K562 (cell line): ENCODE data around the gene BRME1. TPM values are rescaled to one million over a fixed set of nuclear protein-coding genes. Genes with fewer than 3 reads are reported as not detected.

Source experiments
- ARID2 ChIP-seq: fragments of 450-650 bp; IDR thresholded peaks from 2 replicates; pipeline ENCODE4 v1.6.1; 2017; ENCODE audit warnings: antibody characterized with exemption, mild to moderate bottlenecking
- FOXP1 ChIP-seq: sonication (generic); formaldehyde crosslinking; IDR thresholded peaks from 2 replicates; pipeline ENCODE4 v1.8.0; 2022; ENCODE audit warnings: mild to moderate bottlenecking, missing genetic modification reagents
- GATAD2B ChIP-seq: fragments of 450-650 bp; IDR thresholded peaks from 2 replicates; pipeline ENCODE4 v1.6.1; 2017; ENCODE audit warnings: mild to moderate bottlenecking, borderline replicate concordance
- JUND ChIP-seq, 2 experiments: IDR thresholded peaks; 2 replicates in 1 of 2; 3 replicates in 1 of 2; pipeline ENCODE4 v1.6.1; 2011; ENCODE audit warnings: borderline replicate concordance in 2 of 2, low read depth in 2 of 2, low read length in 2 of 2, improper control_type of control experiment in 1 of 2, missing biosample characterization in 1 of 2, missing genetic modification characterization in 1 of 2, missing genetic modification reagents in 1 of 2
- KLF1 ChIP-seq: fragments of 450-650 bp; IDR thresholded peaks from 2 replicates; pipeline ENCODE4 v1.6.1; 2016; ENCODE audit warnings: missing genetic modification characterization, missing compliant biosample characterization
- MLLT1 ChIP-seq, 2 experiments: fragments of 450-650 bp; IDR thresholded peaks; 2 replicates each; pipeline ENCODE4 v1.6.1; 2016
- NCOA6 ChIP-seq: fragments of 450-650 bp; IDR thresholded peaks from 2 replicates; pipeline ENCODE4 v1.6.1; 2017; ENCODE audit warnings: mild to moderate bottlenecking
- NR4A1 ChIP-seq, 2 experiments: fragments of 250-450 bp in 1 of 2; fragments of 450-650 bp in 1 of 2; sonication (Bioruptor Pico) in 1 of 2; IDR thresholded peaks; 2 replicates each; pipeline versions ENCODE4 v1.4.0 to v1.6.1; 2016 to 2020; ENCODE audit warnings: mild to moderate bottlenecking in 2 of 2, missing compliant biosample characterization in 1 of 2, missing genetic modification characterization in 1 of 2, moderate library complexity in 1 of 2
- RAD21 ChIP-seq, 2 experiments: fragments of 250-450 bp in 1 of 2; fragments of 450-650 bp in 1 of 2; sonication (Bioruptor Pico) in 1 of 2; formaldehyde crosslinking in 1 of 2; IDR thresholded peaks in 1 of 2; conservative IDR thresholded peaks in 1 of 2; 2 replicates each; pipeline versions ENCODE4 v1.4.0 to v1.8.0; 2020 to 2022; ENCODE audit warnings: mild to moderate bottlenecking in 2 of 2, moderate library complexity in 1 of 2
- RBFOX2 ChIP-seq: fragments of 200-400 bp; formaldehyde crosslinking; IDR thresholded peaks from 2 replicates; pipeline ENCODE4 v1.6.1; 2017; ENCODE audit warnings: low read depth, mild to moderate bottlenecking, low read length, moderate library complexity
- SP2 ChIP-seq: IDR thresholded peaks from 2 replicates; pipeline ENCODE4 v1.6.1; 2011; ENCODE audit warnings: mild to moderate bottlenecking, low read depth, low read length, moderate library complexity; ENCODE audit not compliant: poor library complexity, severe bottlenecking; ENCODE audit errors: extremely low read depth
- ZBTB11 ChIP-seq, 3 experiments: fragments of 200-800 bp in 1 of 3; fragments of 250-450 bp in 1 of 3; fragments of 450-650 bp in 1 of 3; sonication (Bioruptor Pico) in 1 of 3; sonication (Bioruptor generic) in 1 of 3; formaldehyde crosslinking in 1 of 3; IDR thresholded peaks; 2 replicates each; pipeline versions ENCODE4 v1.6.1 to v1.8.0; 2016 to 2022; ENCODE audit warnings: mild to moderate bottlenecking in 2 of 3, missing genetic modification characterization in 2 of 3, missing compliant biosample characterization in 1 of 3, moderate library complexity in 1 of 3
- ZBTB17 ChIP-seq: fragments of 450-650 bp; formaldehyde crosslinking; IDR thresholded peaks from 2 replicates; pipeline ENCODE4 v1.4.0; 2020; ENCODE audit warnings: mild to moderate bottlenecking
- ZNF23 ChIP-seq: fragments of 250-450 bp; sonication (Bioruptor Pico); IDR thresholded peaks from 2 replicates; pipeline ENCODE4 v1.4.0; 2020; ENCODE audit warnings: mild to moderate bottlenecking
- ZNF740 ChIP-seq, 3 experiments: fragments of 200-800 bp in 1 of 3; sonication (Bioruptor generic) in 1 of 3; sonication (generic) in 1 of 3; formaldehyde crosslinking in 1 of 3; IDR thresholded peaks; 2 replicates each; pipeline versions ENCODE4 v1.6.1 to v1.8.0; 2016 to 2022; ENCODE audit warnings: mild to moderate bottlenecking in 2 of 3, missing compliant biosample characterization in 2 of 3, missing genetic modification characterization in 2 of 3, missing genetic modification reagents in 1 of 3
- ZNF830 ChIP-seq: fragments of 250-450 bp; sonication (Bioruptor Pico); IDR thresholded peaks from 2 replicates; pipeline ENCODE4 v1.5.0; 2021; ENCODE audit warnings: mild to moderate bottlenecking
- polyA plus RNA-seq, 8 experiments: library from polyadenylated mRNA; depleted of rRNA in 4 of 8; stranded (reverse) in 5 of 8; unstranded in 3 of 8; fragments of >200 nt; fragmentation: Nextera tagmentation in 2 of 8; fragmentation: Illumina TruSeq in 1 of 8; extraction: Ambion mirVana in 2 of 8; extraction: Trizol in 1 of 8; gene quantifications; 2 replicates each; pipeline versions ENCODE4 v1.2.1 to v1.2.3, GENCODE V29; 2011 to 2014; ENCODE audit warnings: inconsistent platforms in 1 of 8, missing spikeins in 1 of 8
- total RNA-seq, 7 experiments: library from RNA; depleted of rRNA in 6 of 7; stranded (reverse); fragments of >200 nt in 6 of 7; fragmentation: Illumina TruSeq in 2 of 7; extraction: Trizol in 2 of 7; gene quantifications; 2 replicates each; pipeline versions ENCODE4 v1.2.1 to v1.2.3, GENCODE V29; 2011 to 2021; ENCODE audit warnings: low replicate concordance in 1 of 7

BRME1 gene
- total and polyA plus RNA-seq, 9 of the 15 experiments (the other 6 are each of a cell fraction or from before 2014, with no cell fraction given), result 0.75 to 6.1 (median 3.6) TPM

- peak in 1 of 2 experiments; percentile 36; a peak in 2 of 4 replicates for TF ChIP-seq MLLT1 (IDR thresholded peaks at IDR 0.05)
- no peak for TF ChIP-seq NR4A1 (CRISPR knock-in tag; IDR thresholded peaks at IDR 0.05)
- no peak for TF ChIP-seq NR4A1 (tag; IDR thresholded peaks at IDR 0.05)
- TF ChIP-seq SP2, result no peak
- TF ChIP-seq JUND (IDR thresholded peaks at IDR 0.05; ENCODE audit: borderline replicate concordance, low read depth, low read length), result peak; percentile 93
- peak; percentile 77; the same call in 1 of the 3 replicates for TF ChIP-seq JUND (tag; IDR thresholded peaks at IDR 0.05; ENCODE audit: borderline replicate concordance, low read depth, low read length)
- TF ChIP-seq ZBTB17, result 0 out of 2 replicates have a peak, but pooled peaks have one; percentile 58
- 0 out of 2 replicates have a peak, but pooled peaks have one; percentile 32 for TF ChIP-seq KLF1 (tag)
- TF ChIP-seq ZBTB11 (CRISPR knock-in tag; IDR thresholded peaks at IDR 0.05), result peak in 2 of 3 experiments; percentile 58 to 88; a peak in 3 of 6 replicates
- no peak for TF ChIP-seq GATAD2B
- TF ChIP-seq RBFOX2, result peak; percentile 70
- TF ChIP-seq FOXP1 (CRISPR knock-in tag), result 0 out of 2 replicates have a peak, but pooled peaks have one; percentile 37
- 0 out of 2 replicates have a peak, but pooled peaks have one; percentile 15 for TF ChIP-seq ZNF740 (CRISPR knock-in tag; IDR thresholded peaks at IDR 0.05)
- no peak for TF ChIP-seq ZNF740 (tag; IDR thresholded peaks at IDR 0.05)
- peak; percentile 97 to 98 for TF ChIP-seq RAD21 (CRISPR knock-in tag; conservative IDR thresholded peaks at IDR 0.05 in 1 of 2, IDR thresholded peaks at IDR 0.05 in 1 of 2)
- no peak for TF ChIP-seq NCOA6
- 0 out of 2 replicates have a peak, but pooled peaks have one; percentile 1 for TF ChIP-seq ZNF830 (CRISPR knock-in tag)
- peak; percentile 90 for TF ChIP-seq ARID2
- TF ChIP-seq ZNF23, result no peak
These were observed 44.0 kb downstream of the BRME1 start (continued) for GRCh38 chr19:13861714-13862531.
